GM23338 (cell line): ENCODE measurements around the gene TYRP1. TPM values are rescaled to one million over a fixed set of nuclear protein-coding genes. Genes with fewer than 3 reads are reported as not detected.
A peak's percentile ranks its signal among the peaks of the same experiment; 100 is the strongest.

ENCODE experiments used
- ATAC-seq: fragments of 200-7000 bp; cut with Tn5 transposase; 3 replicates; pipeline ENCODE4 v1.9.1; 2020
- DNase-seq: peaks from one replicate; pipeline ENCODE4 v3.0.0-alpha.2; 2015; ENCODE audit warnings: low spot score
- H2AFZ ChIP-seq: fragments of 200-600 bp; sonication (generic); 2 replicates; pipeline ENCODE4 v1.8.0; 2016; ENCODE audit warnings: antibody characterized with exemption, mild to moderate bottlenecking, moderate library complexity
- H3F3A ChIP-seq: fragments of 200-600 bp; sonication (generic); replicated peaks from 2 replicates; pipeline ENCODE4 v1.8.0; 2017; ENCODE audit warnings: antibody characterized with exemption, mixed run types, low read depth
- H3K27ac ChIP-seq: fragments of 200-600 bp; sonication (generic); 2 replicates; pipeline ENCODE4 v1.6.1; 2016; ENCODE audit warnings: low read depth
- H3K27me3 ChIP-seq: fragments of 200-600 bp; sonication (generic); 2 replicates; pipeline ENCODE4 v1.8.0; 2016; ENCODE audit warnings: mild to moderate bottlenecking, mixed run types, moderate library complexity; ENCODE audit not compliant: insufficient read depth
- H3K36me3 ChIP-seq: fragments of 200-600 bp; sonication (generic); 2 replicates; pipeline ENCODE4 v1.8.0; 2016; ENCODE audit warnings: mild to moderate bottlenecking; ENCODE audit not compliant: insufficient read depth
- H3K4me1 ChIP-seq: fragments of 200-600 bp; sonication (generic); 2 replicates; pipeline ENCODE4 v1.8.0; 2016; ENCODE audit warnings: mild to moderate bottlenecking, moderate library complexity; ENCODE audit not compliant: insufficient read depth
- H3K4me2 ChIP-seq: fragments of 200-600 bp; sonication (generic); 2 replicates; pipeline ENCODE4 v1.7.1; 2017; ENCODE audit warnings: mixed run types
- H3K4me3 ChIP-seq: fragments of 200-600 bp; sonication (generic); 2 replicates; pipeline ENCODE4 v1.6.1; 2016; ENCODE audit warnings: mixed run types
- H3K79me2 ChIP-seq: fragments of 200-600 bp; sonication (generic); replicated peaks from 2 replicates; pipeline ENCODE4 v1.8.0; 2017; ENCODE audit warnings: mild to moderate bottlenecking; ENCODE audit not compliant: insufficient read depth
- H3K9me2 ChIP-seq: fragments of 200-600 bp; sonication (generic); 2 replicates; pipeline ENCODE4 v1.8.0; 2017; ENCODE audit not compliant: insufficient read depth
- H4K20me1 ChIP-seq: fragments of 200-600 bp; sonication (generic); replicated peaks from 2 replicates; pipeline ENCODE4 v1.8.0; 2017; ENCODE audit warnings: mild to moderate bottlenecking; ENCODE audit not compliant: insufficient read depth
- H3K27ac Mint-ChIP-seq: 2 replicates; pipeline ENCODE4 v1.8.0; 2020; ENCODE audit warnings: inconsistent platforms, mild to moderate bottlenecking, moderate library complexity, mixed read lengths
- H3K27me3 Mint-ChIP-seq: 3 replicates; pipeline ENCODE4 v1.8.0; 2022; ENCODE audit warnings: low read depth, mild to moderate bottlenecking, moderate library complexity, mixed read lengths, inconsistent platforms; ENCODE audit not compliant: insufficient read depth, poor library complexity
- H3K36me3 Mint-ChIP-seq: 3 replicates; pipeline ENCODE4 v1.8.0; 2021; ENCODE audit warnings: low read depth, mild to moderate bottlenecking, inconsistent platforms, moderate library complexity, mixed read lengths
- H3K4me1 Mint-ChIP-seq: 3 replicates; pipeline ENCODE4 v1.8.0; 2020; ENCODE audit warnings: mild to moderate bottlenecking, inconsistent platforms, mixed read lengths
- H3K4me3 Mint-ChIP-seq: 3 replicates; pipeline ENCODE4 v1.8.0; 2021; ENCODE audit warnings: moderate library complexity, mild to moderate bottlenecking, inconsistent platforms, mixed read lengths
- H3K9me3 Mint-ChIP-seq: 3 replicates; pipeline ENCODE4 v1.8.0; 2020; ENCODE audit warnings: moderate library complexity, mild to moderate bottlenecking, inconsistent platforms, mixed read lengths
- CREB1 ChIP-seq: fragments of 250-450 bp; sonication (Bioruptor Pico); IDR thresholded peaks from 2 replicates; pipeline ENCODE4 v1.5.0; 2020; ENCODE audit warnings: low read depth, mild to moderate bottlenecking, moderate library complexity
- EZH2 ChIP-seq: fragments of 200-600 bp; sonication (generic); IDR thresholded peaks from one replicate; pipeline ENCODE4 v1.8.0; 2017; ENCODE audit warnings: antibody characterized with exemption, mild to moderate bottlenecking, low read depth; ENCODE audit not compliant: unreplicated experiment
- EZH2phosphoT487 ChIP-seq: fragments of 200-600 bp; sonication (generic); IDR thresholded peaks from one replicate; pipeline ENCODE4 v1.8.1; 2018; ENCODE audit warnings: antibody characterized with exemption; ENCODE audit not compliant: unreplicated experiment
- JUNB ChIP-seq: IDR thresholded peaks from one replicate; pipeline ENCODE4 v1.6.1; 2016; ENCODE audit warnings: antibody characterized with exemption; ENCODE audit not compliant: unreplicated experiment
- NANOG ChIP-seq: IDR thresholded peaks from 2 replicates; pipeline ENCODE4 v1.6.1; 2016; ENCODE audit warnings: antibody characterized with exemption, borderline replicate concordance
- POLR2AphosphoS5 ChIP-seq: IDR thresholded peaks from 2 replicates; pipeline ENCODE4 v1.6.1; 2016; ENCODE audit warnings: antibody characterized with exemption, low read depth
- STAT1 ChIP-seq: IDR thresholded peaks from one replicate; pipeline ENCODE4 v1.6.1; 2016; ENCODE audit warnings: antibody characterized with exemption; ENCODE audit not compliant: unreplicated experiment
- ZNF114 ChIP-seq: fragments of 250-450 bp; sonication (Bioruptor Pico); IDR thresholded peaks from 2 replicates; pipeline ENCODE4 v1.5.0; 2020; ENCODE audit warnings: mild to moderate bottlenecking, moderate library complexity
- ZNF331 ChIP-seq: fragments of 250-450 bp; sonication (Bioruptor Pico); IDR thresholded peaks from 2 replicates; pipeline ENCODE4 v1.5.0; 2020; ENCODE audit warnings: low read depth, mild to moderate bottlenecking, moderate library complexity
- polyA plus RNA-seq: library from polyadenylated mRNA; unstranded; fragments of >200 nt; fragmentation: Nextera tagmentation; extraction: Ambion mirVana; gene quantifications from 2 replicates; pipeline ENCODE4 v1.2.1, GENCODE V29; 2016
- total RNA-seq: library from RNA; depleted of rRNA; stranded (reverse); fragments of >200 nt; shearing (Covaris generic); gene quantifications from 2 replicates; pipeline ENCODE4 v1.2.3, GENCODE V29; 2014
- TF ChIP-seq, protein P1 (sequence below): IDR thresholded peaks from 2 replicates; pipeline ENCODE4 v1.6.1; 2016; ENCODE audit warnings: antibody characterized with exemption
- TF ChIP-seq, protein P2 (sequence below), 2 experiments: fragments of 200-600 bp in 1 of 2; sonication (generic) in 1 of 2; conservative IDR thresholded peaks; 2 replicates each; pipeline versions ENCODE4 v1.5.1 to v1.6.1; 2016 to 2017; ENCODE audit warnings: antibody characterized with exemption in 2 of 2, low read depth in 2 of 2, mild to moderate bottlenecking in 2 of 2, moderate library complexity in 1 of 2
- TF ChIP-seq, protein P3 (sequence below): fragments of 250-450 bp; sonication (Bioruptor Pico); IDR thresholded peaks from 2 replicates; pipeline ENCODE4 v1.5.0; 2020; ENCODE audit warnings: mild to moderate bottlenecking, moderate library complexity
- TF ChIP-seq, protein P4 (sequence below): IDR thresholded peaks from one replicate; pipeline ENCODE4 v1.6.1; 2018; ENCODE audit warnings: antibody characterized with exemption; ENCODE audit not compliant: unreplicated experiment

The TYRP1 gene
- total and polyA plus RNA-seq, 2 experiments from 2014 or later = not detected

DNA sequence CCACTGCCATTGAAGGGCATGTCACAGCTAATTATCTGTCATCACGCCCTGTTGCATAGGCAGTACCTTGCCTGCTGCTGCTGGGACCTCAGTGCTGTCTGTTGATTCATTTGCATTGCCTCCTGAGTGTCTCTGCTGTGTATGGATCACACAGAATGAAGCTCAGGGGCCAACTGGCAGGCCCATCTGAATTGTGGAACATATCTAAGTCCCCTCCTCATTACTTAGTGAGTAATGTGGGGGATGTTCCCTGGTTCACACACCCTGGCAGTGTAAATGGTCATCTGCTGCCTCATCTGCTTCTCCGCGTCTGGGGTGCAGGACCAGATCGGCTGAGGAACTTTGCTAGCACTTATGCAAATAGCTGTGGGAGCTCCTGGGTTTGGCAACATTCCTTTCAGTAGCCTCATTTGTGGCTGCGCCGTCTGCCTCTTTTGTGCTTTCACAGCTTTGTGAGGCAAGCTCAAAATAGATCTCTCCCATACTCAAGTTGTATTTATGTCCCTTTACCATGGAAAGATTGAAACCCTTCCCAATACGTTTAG, 25.4 kb downstream of the TYRP1 start:
- H3K4me3 ChIP-seq = peak overlapping the region; percentile 30; the same call in 1 of the 2 replicates
- Mint-ChIP-seq H3K4me3 (peak overlapping the region; percentile 43), H3K27ac (no peak overlapping the region; the same call in 1 of the 2 replicates)

More for the DNA sequence above, 25.4 kb downstream of the TYRP1 start:
- H4K20me1 ChIP-seq = no peaks in the 10 kb centered on the region
- peaks cover 5% of the 10 kb centered on the region; the same call in 1 of the 2 replicates for H3K4me1 ChIP-seq
- Mint-ChIP-seq H3K4me1 (peaks cover 12% of the 10 kb centered on the region), H3K36me3 (no peaks in the 10 kb centered on the region), H3K27me3 (peaks cover 2% of the 10 kb centered on the region), H3K9me3 (no peaks in the 10 kb centered on the region)
- no peaks in the 10 kb centered on the region for H3F3A ChIP-seq
- DNase-seq (peak; percentile 87), ATAC-seq (peak; percentile 97)
- H3K4me2 ChIP-seq = peak overlapping the region; percentile 52
- H3K27me3 ChIP-seq = no peaks in the 10 kb centered on the region
- TF ChIP-seq NANOG = no peak
- TF ChIP-seq, protein P1, sequence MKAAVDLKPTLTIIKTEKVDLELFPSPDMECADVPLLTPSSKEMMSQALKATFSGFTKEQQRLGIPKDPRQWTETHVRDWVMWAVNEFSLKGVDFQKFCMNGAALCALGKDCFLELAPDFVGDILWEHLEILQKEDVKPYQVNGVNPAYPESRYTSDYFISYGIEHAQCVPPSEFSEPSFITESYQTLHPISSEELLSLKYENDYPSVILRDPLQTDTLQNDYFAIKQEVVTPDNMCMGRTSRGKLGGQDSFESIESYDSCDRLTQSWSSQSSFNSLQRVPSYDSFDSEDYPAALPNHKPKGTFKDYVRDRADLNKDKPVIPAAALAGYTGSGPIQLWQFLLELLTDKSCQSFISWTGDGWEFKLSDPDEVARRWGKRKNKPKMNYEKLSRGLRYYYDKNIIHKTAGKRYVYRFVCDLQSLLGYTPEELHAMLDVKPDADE = no peak
- no peak for TF ChIP-seq EZH2phosphoT487
- TF ChIP-seq JUNB = no peak
- TF ChIP-seq ZNF331 (CRISPR knock-in tag) = no peak
- TF ChIP-seq EZH2 = no peak
- TF ChIP-seq, protein P2, sequence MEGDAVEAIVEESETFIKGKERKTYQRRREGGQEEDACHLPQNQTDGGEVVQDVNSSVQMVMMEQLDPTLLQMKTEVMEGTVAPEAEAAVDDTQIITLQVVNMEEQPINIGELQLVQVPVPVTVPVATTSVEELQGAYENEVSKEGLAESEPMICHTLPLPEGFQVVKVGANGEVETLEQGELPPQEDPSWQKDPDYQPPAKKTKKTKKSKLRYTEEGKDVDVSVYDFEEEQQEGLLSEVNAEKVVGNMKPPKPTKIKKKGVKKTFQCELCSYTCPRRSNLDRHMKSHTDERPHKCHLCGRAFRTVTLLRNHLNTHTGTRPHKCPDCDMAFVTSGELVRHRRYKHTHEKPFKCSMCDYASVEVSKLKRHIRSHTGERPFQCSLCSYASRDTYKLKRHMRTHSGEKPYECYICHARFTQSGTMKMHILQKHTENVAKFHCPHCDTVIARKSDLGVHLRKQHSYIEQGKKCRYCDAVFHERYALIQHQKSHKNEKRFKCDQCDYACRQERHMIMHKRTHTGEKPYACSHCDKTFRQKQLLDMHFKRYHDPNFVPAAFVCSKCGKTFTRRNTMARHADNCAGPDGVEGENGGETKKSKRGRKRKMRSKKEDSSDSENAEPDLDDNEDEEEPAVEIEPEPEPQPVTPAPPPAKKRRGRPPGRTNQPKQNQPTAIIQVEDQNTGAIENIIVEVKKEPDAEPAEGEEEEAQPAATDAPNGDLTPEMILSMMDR (conservative IDR thresholded peaks at IDR 0.05; ENCODE audit: low read depth in 2 of 2) = no peak
- no peak for TF ChIP-seq CREB1 (CRISPR knock-in tag)
- TF ChIP-seq, protein P3, sequence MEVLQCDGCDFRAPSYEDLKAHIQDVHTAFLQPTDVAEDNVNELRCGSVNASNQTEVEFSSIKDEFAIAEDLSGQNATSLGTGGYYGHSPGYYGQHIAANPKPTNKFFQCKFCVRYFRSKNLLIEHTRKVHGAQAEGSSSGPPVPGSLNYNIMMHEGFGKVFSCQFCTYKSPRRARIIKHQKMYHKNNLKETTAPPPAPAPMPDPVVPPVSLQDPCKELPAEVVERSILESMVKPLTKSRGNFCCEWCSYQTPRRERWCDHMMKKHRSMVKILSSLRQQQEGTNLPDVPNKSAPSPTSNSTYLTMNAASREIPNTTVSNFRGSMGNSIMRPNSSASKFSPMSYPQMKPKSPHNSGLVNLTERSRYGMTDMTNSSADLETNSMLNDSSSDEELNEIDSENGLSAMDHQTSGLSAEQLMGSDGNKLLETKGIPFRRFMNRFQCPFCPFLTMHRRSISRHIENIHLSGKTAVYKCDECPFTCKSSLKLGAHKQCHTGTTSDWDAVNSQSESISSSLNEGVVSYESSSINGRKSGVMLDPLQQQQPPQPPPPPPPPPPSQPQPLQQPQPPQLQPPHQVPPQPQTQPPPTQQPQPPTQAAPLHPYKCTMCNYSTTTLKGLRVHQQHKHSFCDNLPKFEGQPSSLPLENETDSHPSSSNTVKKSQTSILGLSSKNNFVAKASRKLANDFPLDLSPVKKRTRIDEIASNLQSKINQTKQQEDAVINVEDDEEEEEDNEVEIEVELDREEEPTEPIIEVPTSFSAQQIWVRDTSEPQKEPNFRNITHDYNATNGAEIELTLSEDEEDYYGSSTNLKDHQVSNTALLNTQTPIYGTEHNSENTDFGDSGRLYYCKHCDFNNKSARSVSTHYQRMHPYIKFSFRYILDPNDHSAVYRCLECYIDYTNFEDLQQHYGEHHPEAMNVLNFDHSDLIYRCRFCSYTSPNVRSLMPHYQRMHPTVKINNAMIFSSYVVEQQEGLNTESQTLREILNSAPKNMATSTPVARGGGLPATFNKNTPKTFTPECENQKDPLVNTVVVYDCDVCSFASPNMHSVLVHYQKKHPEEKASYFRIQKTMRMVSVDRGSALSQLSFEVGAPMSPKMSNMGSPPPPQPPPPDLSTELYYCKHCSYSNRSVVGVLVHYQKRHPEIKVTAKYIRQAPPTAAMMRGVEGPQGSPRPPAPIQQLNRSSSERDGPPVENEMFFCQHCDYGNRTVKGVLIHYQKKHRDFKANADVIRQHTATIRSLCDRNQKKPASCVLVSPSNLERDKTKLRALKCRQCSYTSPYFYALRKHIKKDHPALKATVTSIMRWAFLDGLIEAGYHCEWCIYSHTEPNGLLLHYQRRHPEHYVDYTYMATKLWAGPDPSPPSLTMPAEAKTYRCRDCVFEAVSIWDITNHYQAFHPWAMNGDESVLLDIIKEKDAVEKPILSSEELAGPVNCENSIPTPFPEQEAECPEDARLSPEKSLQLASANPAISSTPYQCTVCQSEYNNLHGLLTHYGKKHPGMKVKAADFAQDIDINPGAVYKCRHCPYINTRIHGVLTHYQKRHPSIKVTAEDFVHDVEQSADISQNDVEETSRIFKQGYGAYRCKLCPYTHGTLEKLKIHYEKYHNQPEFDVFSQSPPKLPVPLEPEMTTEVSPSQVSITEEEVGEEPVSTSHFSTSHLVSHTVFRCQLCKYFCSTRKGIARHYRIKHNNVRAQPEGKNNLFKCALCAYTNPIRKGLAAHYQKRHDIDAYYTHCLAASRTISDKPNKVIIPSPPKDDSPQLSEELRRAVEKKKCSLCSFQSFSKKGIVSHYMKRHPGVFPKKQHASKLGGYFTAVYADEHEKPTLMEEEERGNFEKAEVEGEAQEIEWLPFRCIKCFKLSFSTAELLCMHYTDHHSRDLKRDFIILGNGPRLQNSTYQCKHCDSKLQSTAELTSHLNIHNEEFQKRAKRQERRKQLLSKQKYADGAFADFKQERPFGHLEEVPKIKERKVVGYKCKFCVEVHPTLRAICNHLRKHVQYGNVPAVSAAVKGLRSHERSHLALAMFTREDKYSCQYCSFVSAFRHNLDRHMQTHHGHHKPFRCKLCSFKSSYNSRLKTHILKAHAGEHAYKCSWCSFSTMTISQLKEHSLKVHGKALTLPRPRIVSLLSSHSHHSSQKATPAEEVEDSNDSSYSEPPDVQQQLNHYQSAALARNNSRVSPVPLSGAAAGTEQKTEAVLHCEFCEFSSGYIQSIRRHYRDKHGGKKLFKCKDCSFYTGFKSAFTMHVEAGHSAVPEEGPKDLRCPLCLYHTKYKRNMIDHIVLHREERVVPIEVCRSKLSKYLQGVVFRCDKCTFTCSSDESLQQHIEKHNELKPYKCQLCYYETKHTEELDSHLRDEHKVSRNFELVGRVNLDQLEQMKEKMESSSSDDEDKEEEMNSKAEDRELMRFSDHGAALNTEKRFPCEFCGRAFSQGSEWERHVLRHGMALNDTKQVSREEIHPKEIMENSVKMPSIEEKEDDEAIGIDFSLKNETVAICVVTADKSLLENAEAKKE (CRISPR knock-in tag) = no peak
- no peak for TF ChIP-seq ZNF114 (CRISPR knock-in tag)
- no peak for TF ChIP-seq POLR2AphosphoS5
- TF ChIP-seq, protein P4, sequence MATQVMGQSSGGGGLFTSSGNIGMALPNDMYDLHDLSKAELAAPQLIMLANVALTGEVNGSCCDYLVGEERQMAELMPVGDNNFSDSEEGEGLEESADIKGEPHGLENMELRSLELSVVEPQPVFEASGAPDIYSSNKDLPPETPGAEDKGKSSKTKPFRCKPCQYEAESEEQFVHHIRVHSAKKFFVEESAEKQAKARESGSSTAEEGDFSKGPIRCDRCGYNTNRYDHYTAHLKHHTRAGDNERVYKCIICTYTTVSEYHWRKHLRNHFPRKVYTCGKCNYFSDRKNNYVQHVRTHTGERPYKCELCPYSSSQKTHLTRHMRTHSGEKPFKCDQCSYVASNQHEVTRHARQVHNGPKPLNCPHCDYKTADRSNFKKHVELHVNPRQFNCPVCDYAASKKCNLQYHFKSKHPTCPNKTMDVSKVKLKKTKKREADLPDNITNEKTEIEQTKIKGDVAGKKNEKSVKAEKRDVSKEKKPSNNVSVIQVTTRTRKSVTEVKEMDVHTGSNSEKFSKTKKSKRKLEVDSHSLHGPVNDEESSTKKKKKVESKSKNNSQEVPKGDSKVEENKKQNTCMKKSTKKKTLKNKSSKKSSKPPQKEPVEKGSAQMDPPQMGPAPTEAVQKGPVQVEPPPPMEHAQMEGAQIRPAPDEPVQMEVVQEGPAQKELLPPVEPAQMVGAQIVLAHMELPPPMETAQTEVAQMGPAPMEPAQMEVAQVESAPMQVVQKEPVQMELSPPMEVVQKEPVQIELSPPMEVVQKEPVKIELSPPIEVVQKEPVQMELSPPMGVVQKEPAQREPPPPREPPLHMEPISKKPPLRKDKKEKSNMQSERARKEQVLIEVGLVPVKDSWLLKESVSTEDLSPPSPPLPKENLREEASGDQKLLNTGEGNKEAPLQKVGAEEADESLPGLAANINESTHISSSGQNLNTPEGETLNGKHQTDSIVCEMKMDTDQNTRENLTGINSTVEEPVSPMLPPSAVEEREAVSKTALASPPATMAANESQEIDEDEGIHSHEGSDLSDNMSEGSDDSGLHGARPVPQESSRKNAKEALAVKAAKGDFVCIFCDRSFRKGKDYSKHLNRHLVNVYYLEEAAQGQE = no peak
- no peak for TF ChIP-seq STAT1
- no peaks in the 10 kb centered on the region for H3K79me2 ChIP-seq
- H2AFZ ChIP-seq = peak overlapping the region; percentile 80
- H3K36me3 ChIP-seq = no peaks in the 10 kb centered on the region
- no peaks in the 10 kb centered on the region for H3K9me2 ChIP-seq
- H3K27ac ChIP-seq = peak overlapping the region; percentile 22; the same call in 1 of the 2 replicates
